Kidney epithelial cell (primary cell): ENCODE data around the gene AGPAT3. TPM values are rescaled to one million over a fixed set of nuclear protein-coding genes. Genes with fewer than 3 reads are reported as not detected.
A peak's percentile ranks its signal among the peaks of the same experiment; 100 is the strongest.

Experiments
- DNase-seq: peaks from one replicate; pipeline ENCODE4 v3.0.0-alpha.2; 2010; ENCODE audit warnings: low read depth
- H3K27me3 ChIP-seq: 2 replicates; pipeline ENCODE4 v1.6.0; 2011; ENCODE audit warnings: low read length; ENCODE audit not compliant: control insufficient read depth, insufficient read depth
- H3K36me3 ChIP-seq: 2 replicates; pipeline ENCODE4 v1.5.1; 2011; ENCODE audit warnings: low read length; ENCODE audit not compliant: control insufficient read depth, insufficient read depth
- H3K4me3 ChIP-seq: 2 replicates; pipeline ENCODE4 v1.5.1; 2011; ENCODE audit warnings: low read depth, mild to moderate bottlenecking, control low read depth, low read length
- CTCF ChIP-seq: IDR thresholded peaks from 2 replicates; pipeline ENCODE4 v1.5.1; 2011; ENCODE audit warnings: mild to moderate bottlenecking, moderate library complexity, low read length, control low read depth, inconsistent platforms; ENCODE audit not compliant: insufficient read depth, poor library complexity, severe bottlenecking
- total RNA-seq: library from RNA; depleted of rRNA; stranded (reverse); fragments of >200 nt; gene quantifications from 2 replicates; pipeline ENCODE4 v1.2.3, GENCODE V29; 2015

Gene AGPAT3
- total RNA-seq, 1 donor from 2014 or later, result 62.3 TPM

- DNase-seq, result no peak
- Histone ChIP-seq H3K36me3 (no peaks in the 10 kb centered on the region), H3K4me3 (no peak overlapping the region), H3K27me3 (no peaks in the 10 kb centered on the region)
- no peak for TF ChIP-seq CTCF
Measured at GRCh38 chr21:44006656-44007055, 141.6 kb downstream of the AGPAT3 start.

- Histone ChIP-seq H3K27me3 (no peaks in the 10 kb centered on the region), H3K36me3 (no peaks in the 10 kb centered on the region), H3K4me3 (no peak overlapping the region)
- TF ChIP-seq CTCF, result no peak
- no peak for DNase-seq
Measured at GRCh38 chr21:44010429-44010828, 145.4 kb downstream of the AGPAT3 start.

- peak overlapping the region; percentile 85 for H3K4me3 ChIP-seq
- TF ChIP-seq CTCF, result no peak
- no peaks in the 10 kb centered on the region for H3K36me3 ChIP-seq
- no peak for DNase-seq
- H3K27me3 ChIP-seq, result no peaks in the 10 kb centered on the region
Measured at GRCh38 chr21:44011123-44011522, 146.1 kb downstream of the AGPAT3 start.

GRCh38 chr21:44011579-44012473 is 146.8 kb downstream of the AGPAT3 start, which contains the start of gene TRAPPC10:
TSS of gene TRAPPC10 (plus strand) at chr21:44012309. CDS start at chr21:44012494, 185 bp downstream.
- Histone ChIP-seq H3K27me3 (no peaks in the 10 kb centered on the region), H3K36me3 (no peaks in the 10 kb centered on the region), H3K4me3 (peak within 1 kb of the TSS; percentile 85)
- no peak for DNase-seq
- no peak for TF ChIP-seq CTCF

- H3K4me3 ChIP-seq, result peak overlapping the region; percentile 85
- no peak for DNase-seq
- no peak for TF ChIP-seq CTCF
- H3K36me3 ChIP-seq, result no peaks in the 10 kb centered on the region
- no peaks in the 10 kb centered on the region for H3K27me3 ChIP-seq
Measured at GRCh38 chr21:44012474-44013379, 147.7 kb downstream of the AGPAT3 start.
